Glutamatergic neuron (in vitro differentiated cells): ENCODE data around the gene RAP1GAP. TPM values are rescaled to one million over a fixed set of nuclear protein-coding genes. Genes with fewer than 3 reads are reported as not detected.

Experiments used
- DNase-seq: peaks from one replicate; pipeline ENCODE4 v3.0.0; 2022
- H3K27ac Mint-ChIP-seq: one replicate; pipeline ENCODE4 v1.8.0; 2020; ENCODE audit warnings: mild to moderate bottlenecking, mixed read lengths, inconsistent platforms; ENCODE audit not compliant: unreplicated experiment
- H3K27me3 Mint-ChIP-seq: one replicate; pipeline ENCODE4 v1.8.0; 2020; ENCODE audit warnings: mild to moderate bottlenecking, moderate library complexity, mixed read lengths, inconsistent platforms; ENCODE audit not compliant: unreplicated experiment
- H3K36me3 Mint-ChIP-seq: one replicate; pipeline ENCODE4 v1.8.0; 2020; ENCODE audit warnings: mild to moderate bottlenecking, mixed read lengths, inconsistent platforms; ENCODE audit not compliant: unreplicated experiment
- H3K4me1 Mint-ChIP-seq: one replicate; pipeline ENCODE4 v1.8.0; 2020; ENCODE audit warnings: mild to moderate bottlenecking, low read depth, mixed read lengths, inconsistent platforms; ENCODE audit not compliant: unreplicated experiment
- H3K4me3 Mint-ChIP-seq: one replicate; pipeline ENCODE4 v1.8.0; 2020; ENCODE audit warnings: mild to moderate bottlenecking, mixed read lengths, inconsistent platforms; ENCODE audit not compliant: unreplicated experiment
- H3K9me3 Mint-ChIP-seq: one replicate; pipeline ENCODE4 v1.8.0; 2020; ENCODE audit warnings: mild to moderate bottlenecking, moderate library complexity, mixed read lengths, inconsistent platforms; ENCODE audit not compliant: unreplicated experiment
- total RNA-seq: library from RNA; stranded (reverse); fragmentation: NEBNext Ultra II Directional; extraction: Animal tissue kit (Norgen Biotek cat#: 25700); gene quantifications from one replicate; pipeline ENCODE4 v1.2.1, GENCODE V29; 2021; ENCODE audit not compliant: unreplicated experiment
- TF ChIP-seq, protein P1 (sequence below): fragments of 200-600 bp; sonication (generic); IDR thresholded peaks from one replicate; pipeline ENCODE4 v1.5.0; 2021; ENCODE audit not compliant: partially characterized antibody, unreplicated experiment

The RAP1GAP gene
- total RNA-seq, 1 donor from 2014 or later, result 4.8 TPM

DNA sequence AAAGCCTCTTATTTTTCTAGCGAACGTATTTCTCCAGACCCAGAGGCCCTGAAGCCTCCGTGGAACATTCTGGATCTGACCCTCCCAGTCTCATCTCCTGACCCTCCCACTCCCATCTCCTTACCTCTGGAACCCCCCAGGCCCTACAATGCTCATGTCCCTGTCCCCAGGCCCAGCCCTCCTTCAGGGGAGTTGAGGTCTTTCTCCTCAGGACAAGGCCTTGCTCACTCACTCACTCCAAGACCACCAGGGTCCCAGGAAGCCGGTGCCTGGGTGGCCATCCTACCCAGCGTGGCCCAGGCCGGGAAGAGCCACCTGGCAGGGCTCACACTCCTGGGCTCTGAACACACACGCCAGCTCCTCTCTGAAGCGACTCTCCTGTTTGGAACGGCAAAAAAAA, 91.2 kb downstream of the RAP1GAP start:
- peaks cover 5% of the 10 kb centered on the region for H3K27me3 Mint-ChIP-seq
- H3K4me1 Mint-ChIP-seq, result peaks cover 4% of the 10 kb centered on the region
- no peak for DNase-seq
- H3K4me3 Mint-ChIP-seq, result no peak overlapping the region
- H3K27ac Mint-ChIP-seq, result no peak overlapping the region
- H3K9me3 Mint-ChIP-seq, result peaks cover 4% of the 10 kb centered on the region
- H3K36me3 Mint-ChIP-seq, result peaks cover 4% of the 10 kb centered on the region
- TF ChIP-seq, protein P1, sequence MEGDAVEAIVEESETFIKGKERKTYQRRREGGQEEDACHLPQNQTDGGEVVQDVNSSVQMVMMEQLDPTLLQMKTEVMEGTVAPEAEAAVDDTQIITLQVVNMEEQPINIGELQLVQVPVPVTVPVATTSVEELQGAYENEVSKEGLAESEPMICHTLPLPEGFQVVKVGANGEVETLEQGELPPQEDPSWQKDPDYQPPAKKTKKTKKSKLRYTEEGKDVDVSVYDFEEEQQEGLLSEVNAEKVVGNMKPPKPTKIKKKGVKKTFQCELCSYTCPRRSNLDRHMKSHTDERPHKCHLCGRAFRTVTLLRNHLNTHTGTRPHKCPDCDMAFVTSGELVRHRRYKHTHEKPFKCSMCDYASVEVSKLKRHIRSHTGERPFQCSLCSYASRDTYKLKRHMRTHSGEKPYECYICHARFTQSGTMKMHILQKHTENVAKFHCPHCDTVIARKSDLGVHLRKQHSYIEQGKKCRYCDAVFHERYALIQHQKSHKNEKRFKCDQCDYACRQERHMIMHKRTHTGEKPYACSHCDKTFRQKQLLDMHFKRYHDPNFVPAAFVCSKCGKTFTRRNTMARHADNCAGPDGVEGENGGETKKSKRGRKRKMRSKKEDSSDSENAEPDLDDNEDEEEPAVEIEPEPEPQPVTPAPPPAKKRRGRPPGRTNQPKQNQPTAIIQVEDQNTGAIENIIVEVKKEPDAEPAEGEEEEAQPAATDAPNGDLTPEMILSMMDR, result no peak

DNA sequence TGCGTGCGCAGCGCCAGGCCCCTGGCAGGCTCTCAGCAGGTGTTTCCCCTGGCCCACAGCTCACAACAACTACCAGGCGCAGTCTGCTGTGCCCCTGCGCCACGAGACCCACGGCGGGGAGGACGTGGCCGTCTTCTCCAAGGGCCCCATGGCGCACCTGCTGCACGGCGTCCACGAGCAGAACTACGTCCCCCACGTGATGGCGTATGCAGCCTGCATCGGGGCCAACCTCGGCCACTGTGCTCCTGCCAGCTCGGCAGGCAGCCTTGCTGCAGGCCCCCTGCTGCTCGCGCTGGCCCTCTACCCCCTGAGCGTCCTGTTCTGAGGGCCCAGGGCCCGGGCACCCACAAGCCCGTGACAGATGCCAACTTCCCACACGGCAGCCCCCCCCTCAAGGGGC, 91.8 kb downstream of the RAP1GAP start:
- Mint-ChIP-seq H3K4me1 (peaks cover 4% of the 10 kb centered on the region), H3K36me3 (no peaks in the 10 kb centered on the region), H3K4me3 (no peak overlapping the region), H3K9me3 (peaks cover 4% of the 10 kb centered on the region), H3K27ac (no peak overlapping the region), H3K27me3 (peaks cover 5% of the 10 kb centered on the region)
- TF ChIP-seq, protein P1, result no peak
- no peak for DNase-seq

DNA sequence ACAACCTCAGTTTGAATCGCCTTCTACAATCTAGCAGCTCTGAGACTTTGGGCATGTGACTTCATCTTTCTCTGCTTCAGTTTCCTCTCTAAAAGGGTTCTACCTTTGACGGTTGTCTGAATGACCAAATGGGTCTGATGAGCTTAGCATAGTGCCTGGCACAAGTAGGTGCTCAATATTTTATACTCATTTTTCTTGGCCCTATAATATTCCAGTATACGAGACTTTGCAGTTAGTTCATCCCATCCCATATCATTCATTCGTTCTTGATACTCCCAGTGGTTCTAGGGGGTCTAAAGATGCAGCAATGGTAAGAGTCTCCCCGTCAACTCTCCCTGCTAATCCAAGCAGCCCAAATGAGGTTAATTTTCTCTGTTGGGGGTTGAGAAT, 92.4 kb downstream of the RAP1GAP start:
- Mint-ChIP-seq H3K27me3 (peaks cover 5% of the 10 kb centered on the region), H3K36me3 (no peaks in the 10 kb centered on the region), H3K4me1 (peaks cover 4% of the 10 kb centered on the region), H3K4me3 (no peak overlapping the region), H3K27ac (no peak overlapping the region), H3K9me3 (peaks cover 4% of the 10 kb centered on the region)
- TF ChIP-seq, protein P1, result no peak
- no peak for DNase-seq

DNA sequence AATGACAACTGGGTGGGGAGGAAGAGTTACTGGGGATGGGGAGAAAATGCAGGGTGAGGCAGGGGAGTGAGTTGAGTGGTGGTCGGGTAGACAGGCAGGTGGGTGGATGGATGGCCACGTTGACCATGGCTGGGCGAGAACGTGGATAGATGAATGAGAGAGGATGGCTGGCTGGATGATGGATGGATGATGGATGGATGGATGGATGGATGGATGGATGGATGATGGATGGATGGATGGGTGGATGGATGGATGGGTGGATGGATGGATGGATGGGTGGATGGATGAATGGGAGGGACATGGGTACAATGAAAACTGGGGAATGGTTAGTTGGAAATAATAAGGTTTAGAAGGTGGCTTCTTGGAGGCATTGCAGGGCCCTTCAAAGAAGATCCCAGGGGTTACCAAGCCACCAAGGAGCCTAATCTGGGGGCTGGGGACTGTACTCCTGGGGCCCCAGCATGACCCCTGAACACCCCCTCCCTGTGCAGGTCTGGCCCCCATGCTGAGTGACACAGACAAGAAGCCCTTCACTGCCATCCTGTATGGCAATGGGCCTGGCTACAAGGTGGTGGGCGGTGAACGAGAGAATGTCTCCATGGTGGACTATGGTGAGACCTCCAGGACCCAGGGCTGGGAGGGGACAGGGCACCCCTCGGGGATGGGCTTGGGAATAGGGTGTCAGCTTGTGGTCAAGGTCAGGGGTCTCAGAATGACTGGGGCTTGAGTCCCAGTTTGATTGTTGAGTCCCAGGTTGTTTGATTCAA, 92.9 kb downstream of the RAP1GAP start:
- peaks cover 5% of the 10 kb centered on the region for H3K27me3 Mint-ChIP-seq
- no peak for DNase-seq
- peak overlapping the region; percentile 66 for H3K27ac Mint-ChIP-seq
- no peak overlapping the region for H3K4me3 Mint-ChIP-seq
- peaks cover 4% of the 10 kb centered on the region for H3K9me3 Mint-ChIP-seq
- H3K4me1 Mint-ChIP-seq, result peaks cover 4% of the 10 kb centered on the region
- TF ChIP-seq, protein P1, result no peak
- no peaks in the 10 kb centered on the region for H3K36me3 Mint-ChIP-seq

DNA sequence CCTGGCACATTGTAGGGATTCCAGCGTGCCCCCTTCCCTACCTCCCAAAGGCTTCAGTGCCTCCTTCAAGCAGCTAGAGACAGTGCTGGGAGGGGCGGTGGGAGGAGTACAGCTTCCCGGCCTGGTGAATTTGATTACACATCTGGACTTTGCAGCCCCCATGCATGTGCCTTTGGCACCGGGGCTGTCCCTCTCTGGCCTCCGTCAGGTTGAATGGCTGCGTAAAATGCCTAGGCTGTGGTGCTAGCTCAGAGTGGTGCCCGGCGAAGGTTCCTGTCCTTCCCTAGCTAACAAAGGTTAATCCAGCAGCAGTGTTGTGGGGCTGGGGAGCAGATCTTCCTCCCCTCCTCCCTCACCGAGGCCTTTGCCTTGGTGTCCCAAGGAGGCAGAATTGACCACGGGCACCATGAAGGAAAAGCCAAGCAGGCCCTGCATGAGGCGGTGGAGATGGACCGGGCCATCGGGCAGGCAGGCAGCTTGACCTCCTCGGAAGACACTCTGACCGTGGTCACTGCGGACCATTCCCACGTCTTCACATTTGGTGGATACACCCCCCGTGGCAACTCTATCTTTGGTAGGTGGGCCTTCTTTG, 93.7 kb downstream of the RAP1GAP start:
- Mint-ChIP-seq H3K4me1 (peaks cover 4% of the 10 kb centered on the region), H3K4me3 (no peak overlapping the region), H3K9me3 (peaks cover 4% of the 10 kb centered on the region), H3K27ac (no peak overlapping the region), H3K36me3 (no peaks in the 10 kb centered on the region), H3K27me3 (peaks cover 5% of the 10 kb centered on the region)
- TF ChIP-seq, protein P1, result no peak
- no peak for DNase-seq
